Muscle layer of colon (tissue), 2 donors: ENCODE data around the gene ALK.

Experiments
- H3K27ac ChIP-seq: one replicate; pipeline ENCODE4 v1.7.0; 2013; ENCODE audit warnings: low read depth, mild to moderate bottlenecking, low read length, moderate library complexity
- H3K27me3 ChIP-seq, 2 donors: one replicate each; pipeline ENCODE4 v1.7.0; 2013; ENCODE audit warnings: low read length in 2 of 2, mild to moderate bottlenecking in 2 of 2; ENCODE audit not compliant: insufficient read depth in 2 of 2, control insufficient read depth in 1 of 2
- H3K36me3 ChIP-seq: one replicate; pipeline ENCODE4 v1.7.0; 2013; ENCODE audit warnings: mild to moderate bottlenecking, low read length; ENCODE audit not compliant: insufficient read depth
- H3K4me1 ChIP-seq: one replicate; pipeline ENCODE4 v1.7.0; 2013; ENCODE audit warnings: mild to moderate bottlenecking, low read length; ENCODE audit not compliant: insufficient read depth
- H3K4me3 ChIP-seq, 2 donors: one replicate each; pipeline ENCODE4 v1.7.0; 2013; ENCODE audit warnings: low read length in 2 of 2, low read depth in 1 of 2, mild to moderate bottlenecking in 1 of 2, moderate library complexity in 1 of 2
- H3K9ac ChIP-seq: one replicate; pipeline ENCODE4 v1.7.0; 2013; ENCODE audit warnings: low read length
- H3K9me3 ChIP-seq: one replicate; pipeline ENCODE4 v1.7.0; 2013; ENCODE audit warnings: mild to moderate bottlenecking, low read length
- donor health status: abdominal sarcoma.
- donor health status: Adenocarcinoma of cecum.

The ALK gene

DNA sequence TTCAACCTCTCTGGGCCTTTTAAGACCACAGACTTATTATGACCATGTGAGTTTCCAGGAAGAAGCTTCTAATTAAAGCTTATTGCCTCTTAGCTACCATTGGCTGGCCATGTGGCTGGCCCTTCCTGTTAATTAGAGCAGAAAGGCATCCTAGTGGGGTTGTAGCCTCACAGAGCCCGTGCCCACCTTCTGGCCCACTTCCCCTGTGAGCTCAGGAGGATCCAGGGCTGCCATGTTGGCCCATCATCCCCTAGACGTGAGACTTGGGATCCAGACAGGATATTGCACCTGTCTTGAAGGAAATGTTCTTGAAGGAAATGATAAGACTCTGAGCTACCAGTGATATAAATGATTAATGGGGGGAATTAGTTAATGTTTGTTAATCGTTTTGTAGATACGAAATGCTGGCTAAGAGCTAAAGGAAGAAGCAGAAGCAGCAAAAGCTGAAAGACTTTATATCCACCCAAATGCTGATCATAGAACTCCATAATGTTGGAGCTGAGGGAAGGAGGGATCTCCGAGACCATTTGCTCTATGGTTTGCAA, 550.7 kb downstream of the ALK start:
- no peak overlapping the region for H3K4me3 ChIP-seq
- no peak overlapping the region for H3K9ac ChIP-seq
- H3K27me3 ChIP-seq, result no peaks in the 10 kb centered on the region
- no peak overlapping the region for H3K27ac ChIP-seq
- no peaks in the 10 kb centered on the region for H3K4me1 ChIP-seq
- no peaks in the 10 kb centered on the region for H3K9me3 ChIP-seq
- no peaks in the 10 kb centered on the region for H3K36me3 ChIP-seq

DNA sequence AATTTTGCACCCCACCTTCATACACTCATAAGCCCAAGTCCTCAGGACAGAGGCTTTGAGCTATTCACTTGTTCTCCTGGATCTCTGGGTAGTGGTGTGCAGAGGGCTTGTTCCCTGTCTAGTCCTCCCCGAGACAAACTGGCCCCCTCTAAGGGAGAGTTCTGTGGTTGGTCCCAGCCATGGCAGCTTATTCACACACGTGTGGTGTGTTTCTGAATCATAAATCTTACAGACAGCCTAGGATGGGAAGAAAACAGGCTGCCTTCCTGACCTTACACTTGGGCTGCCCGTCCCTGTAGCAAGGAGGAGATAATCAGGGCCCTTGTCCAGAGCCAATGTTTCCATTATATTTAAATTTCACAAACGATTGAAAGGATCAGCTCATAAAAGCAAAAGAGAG, 551.2 kb downstream of the ALK start:
- H3K36me3 ChIP-seq, result no peaks in the 10 kb centered on the region
- H3K9me3 ChIP-seq, result no peaks in the 10 kb centered on the region
- no peak overlapping the region for H3K27ac ChIP-seq
- no peaks in the 10 kb centered on the region for H3K27me3 ChIP-seq
- H3K4me1 ChIP-seq, result no peaks in the 10 kb centered on the region
- H3K9ac ChIP-seq, result no peak overlapping the region
- no peak overlapping the region for H3K4me3 ChIP-seq

DNA sequence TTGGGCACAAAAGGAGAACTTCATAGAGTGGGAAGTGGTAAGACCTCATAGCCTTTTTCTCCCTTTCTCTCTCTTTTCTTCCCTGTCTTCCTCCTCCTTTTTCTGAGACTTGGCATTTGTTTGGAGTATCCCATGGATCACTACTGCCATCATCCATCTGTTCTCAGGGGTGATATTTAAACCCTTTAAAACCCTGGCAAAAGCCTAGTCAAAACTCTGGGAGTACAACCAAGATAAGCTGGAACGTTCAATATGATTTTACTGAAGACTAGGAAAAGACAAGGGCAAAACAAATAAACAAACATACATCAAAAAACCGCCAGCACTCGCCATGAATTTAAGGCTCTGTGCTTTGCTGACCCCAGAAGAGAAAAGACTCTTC, 552.7 kb downstream of the ALK start:
- Histone ChIP-seq H3K4me1 (no peaks in the 10 kb centered on the region), H3K4me3 (no peak overlapping the region), H3K36me3 (no peaks in the 10 kb centered on the region), H3K9ac (no peak overlapping the region), H3K9me3 (no peaks in the 10 kb centered on the region), H3K27ac (no peak overlapping the region), H3K27me3 (no peaks in the 10 kb centered on the region)

DNA sequence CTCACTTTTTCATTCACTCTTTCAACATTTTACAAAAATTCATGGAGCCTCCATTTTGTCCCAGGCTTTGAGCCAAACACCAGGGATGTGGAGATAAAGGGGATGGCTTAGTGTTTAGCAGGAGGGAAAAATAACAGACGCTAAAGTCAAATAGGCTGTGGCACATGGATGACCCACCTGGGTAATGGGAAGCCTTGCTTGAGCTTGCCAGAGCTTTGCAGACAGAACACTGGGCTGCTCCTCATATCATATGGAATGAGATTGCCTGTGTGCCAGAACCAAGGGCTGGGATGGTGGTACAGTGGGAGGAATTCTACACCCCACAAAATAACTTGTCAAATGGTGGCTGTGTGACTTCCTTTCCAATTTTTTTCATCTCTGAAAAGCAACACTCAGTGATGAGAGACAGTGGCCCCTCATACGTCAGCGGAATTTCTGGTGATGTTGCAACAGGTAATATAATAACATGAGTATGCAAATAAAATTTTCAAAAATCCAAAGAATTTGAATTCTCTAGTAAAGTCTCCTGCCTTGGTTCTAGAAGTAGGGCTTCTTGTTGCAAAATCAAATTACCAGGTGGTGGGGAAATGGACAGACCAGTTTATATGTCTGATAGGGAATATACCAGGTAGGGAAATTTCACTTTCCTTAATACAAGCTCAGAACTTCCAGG, 553.3 kb downstream of the ALK start:
- no peaks in the 10 kb centered on the region for H3K4me1 ChIP-seq
- H3K9ac ChIP-seq, result no peak overlapping the region
- no peaks in the 10 kb centered on the region for H3K9me3 ChIP-seq
- no peak overlapping the region for H3K4me3 ChIP-seq
- H3K36me3 ChIP-seq, result no peaks in the 10 kb centered on the region
- H3K27me3 ChIP-seq, result no peaks in the 10 kb centered on the region
- H3K27ac ChIP-seq, result no peak overlapping the region

DNA sequence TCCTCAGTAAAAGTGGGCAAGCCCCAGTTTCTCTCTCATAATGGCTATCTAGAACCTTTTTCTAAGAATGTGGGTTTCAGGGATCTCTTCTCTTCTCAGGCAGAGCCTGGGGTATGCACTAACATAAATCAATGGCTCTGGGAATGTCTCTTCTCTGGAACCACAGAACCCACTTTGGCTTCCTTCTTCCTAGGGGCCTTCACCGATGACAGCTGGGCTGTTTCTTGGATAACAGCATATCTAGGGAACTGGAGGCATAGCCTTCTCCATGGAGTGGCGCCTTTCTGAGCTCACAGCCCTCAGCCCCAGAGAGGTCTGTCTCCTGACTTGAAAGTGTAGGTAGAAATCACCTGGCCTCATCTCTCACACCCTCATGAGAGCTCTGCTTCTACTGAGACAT, 558.3 kb downstream of the ALK start:
- Histone ChIP-seq H3K36me3 (no peaks in the 10 kb centered on the region), H3K9me3 (no peaks in the 10 kb centered on the region), H3K4me1 (no peaks in the 10 kb centered on the region), H3K27me3 (no peaks in the 10 kb centered on the region), H3K4me3 (no peak overlapping the region), H3K27ac (no peak overlapping the region), H3K9ac (no peak overlapping the region)

DNA sequence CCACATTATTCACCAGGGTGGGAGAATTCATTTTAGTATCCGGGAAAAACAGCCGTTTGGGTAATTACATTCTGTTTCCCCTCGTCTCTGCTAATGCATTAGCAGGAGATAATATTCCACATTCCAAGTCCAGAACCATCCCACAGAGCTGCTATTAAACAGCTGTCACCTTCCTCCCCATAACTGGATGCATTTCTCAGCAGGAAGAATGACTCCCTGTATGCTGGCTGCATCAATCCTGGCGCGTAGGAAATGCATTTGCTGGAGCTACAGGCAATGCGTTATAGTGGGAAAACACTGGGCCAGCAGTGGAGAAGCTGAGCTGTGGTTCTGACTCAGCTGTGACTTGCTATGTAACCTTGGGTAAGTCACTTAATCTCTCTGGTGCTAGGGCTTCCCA, 560.2 kb downstream of the ALK start:
- H3K36me3 ChIP-seq, result no peaks in the 10 kb centered on the region
- no peak overlapping the region for H3K27ac ChIP-seq
- H3K9me3 ChIP-seq, result no peaks in the 10 kb centered on the region
- H3K4me3 ChIP-seq, result no peak overlapping the region
- H3K27me3 ChIP-seq, result no peaks in the 10 kb centered on the region
- no peak overlapping the region for H3K9ac ChIP-seq
- H3K4me1 ChIP-seq, result no peaks in the 10 kb centered on the region

DNA sequence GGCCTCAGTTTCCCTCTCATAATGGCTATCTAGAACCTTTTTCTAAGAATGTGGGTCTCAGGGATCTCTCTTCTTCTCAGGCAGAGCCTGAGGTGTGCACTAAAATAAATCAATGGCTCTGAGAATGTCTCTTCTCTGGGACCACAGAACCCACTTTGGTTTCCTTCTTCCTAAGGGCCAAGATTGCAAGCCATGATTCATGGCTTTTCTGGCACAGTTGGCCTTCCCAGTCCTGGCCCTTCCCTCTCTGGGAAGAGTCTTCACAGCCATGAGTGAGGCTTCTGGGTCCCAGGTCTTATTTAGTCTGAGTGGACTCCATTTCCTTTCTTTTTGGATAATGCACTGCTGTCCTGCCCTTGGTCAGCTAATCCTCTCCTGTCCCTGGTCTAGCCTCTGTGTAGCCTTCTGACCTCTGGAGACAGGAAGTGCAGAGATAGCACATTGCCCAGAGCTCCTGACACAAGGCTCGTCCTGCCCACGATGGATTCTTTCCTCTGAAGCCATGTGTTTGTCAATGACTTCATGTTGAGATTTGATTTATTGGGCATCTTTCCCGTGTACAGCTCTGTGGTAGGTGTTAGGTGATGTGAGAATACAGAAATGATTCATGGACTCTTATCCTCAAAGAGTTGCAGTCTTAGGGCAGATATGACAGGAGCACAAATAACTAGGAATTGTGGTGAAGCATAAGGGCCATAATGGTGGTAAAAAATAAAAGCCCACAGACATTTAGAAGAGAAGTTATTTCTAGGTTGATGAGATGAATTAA, 561.2 kb downstream of the ALK start:
- no peak overlapping the region for H3K9ac ChIP-seq
- no peak overlapping the region for H3K4me3 ChIP-seq
- H3K27ac ChIP-seq, result no peak overlapping the region
- no peaks in the 10 kb centered on the region for H3K27me3 ChIP-seq
- H3K36me3 ChIP-seq, result no peaks in the 10 kb centered on the region
- H3K4me1 ChIP-seq, result no peaks in the 10 kb centered on the region
- H3K9me3 ChIP-seq, result no peaks in the 10 kb centered on the region

DNA sequence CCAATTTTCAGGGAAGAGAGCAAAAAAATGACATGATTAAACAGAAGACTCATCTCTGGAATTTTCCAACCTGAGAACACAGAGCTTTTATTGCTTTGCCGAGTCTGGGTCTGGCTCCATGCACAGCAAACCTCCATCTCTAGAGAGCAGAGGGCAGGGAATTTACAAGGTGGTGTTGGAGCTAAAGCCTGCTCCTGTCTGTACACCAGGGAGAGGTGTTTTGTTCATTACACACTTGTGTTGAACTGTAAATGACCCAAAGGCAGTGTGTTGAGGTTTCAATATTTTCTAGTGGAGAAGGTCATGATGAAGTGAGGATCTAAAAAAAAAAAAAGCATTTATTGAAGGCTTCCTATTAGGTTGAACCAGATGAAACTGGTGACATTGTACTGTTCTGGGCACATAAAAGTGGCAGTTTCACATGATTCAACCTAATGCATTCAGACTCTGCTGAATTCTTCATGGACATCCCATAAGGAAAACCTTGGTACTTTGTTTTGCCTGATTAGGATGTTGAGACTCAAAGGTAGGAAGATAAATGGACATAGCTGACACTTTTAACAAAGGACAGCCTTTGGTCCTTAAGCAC, 567.9 kb downstream of the ALK start:
- H3K4me1 ChIP-seq, result no peaks in the 10 kb centered on the region
- no peaks in the 10 kb centered on the region for H3K36me3 ChIP-seq
- no peaks in the 10 kb centered on the region for H3K27me3 ChIP-seq
- no peaks in the 10 kb centered on the region for H3K9me3 ChIP-seq
- H3K9ac ChIP-seq, result no peak overlapping the region
- H3K4me3 ChIP-seq, result no peak overlapping the region
- no peak overlapping the region for H3K27ac ChIP-seq

DNA sequence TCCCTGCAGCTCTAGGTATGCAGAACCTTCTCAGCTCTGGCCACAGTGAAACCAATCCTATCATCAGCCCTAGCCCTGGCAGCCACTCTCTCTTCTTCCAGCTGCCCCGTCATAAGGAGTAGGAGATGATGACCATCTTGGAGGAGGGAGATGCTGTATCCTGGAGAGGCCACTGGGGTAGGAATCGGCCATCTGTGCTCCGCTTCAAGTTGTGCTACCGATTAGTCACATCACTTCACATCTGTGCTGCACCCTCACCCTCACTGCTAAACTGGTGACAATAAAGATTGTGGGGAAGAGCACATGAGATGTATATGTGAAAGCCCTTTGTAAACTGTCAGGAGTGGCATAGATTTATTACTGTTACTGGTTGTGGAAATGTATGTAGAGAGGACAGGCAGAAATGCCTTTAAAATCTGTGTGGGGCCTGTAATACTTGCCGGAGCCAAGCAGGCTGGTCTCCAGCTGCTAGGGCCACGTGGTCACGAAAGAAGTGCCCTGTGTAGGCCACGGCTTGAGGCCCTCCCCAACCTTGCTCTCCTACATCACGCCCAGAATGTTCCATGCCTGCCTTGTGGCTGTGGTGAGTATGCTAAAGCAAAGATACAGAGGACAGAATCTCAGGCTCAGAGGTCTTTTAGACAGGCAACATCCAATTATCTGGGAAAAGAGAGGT, 569.3 kb downstream of the ALK start:
- no peaks in the 10 kb centered on the region for H3K9me3 ChIP-seq
- no peaks in the 10 kb centered on the region for H3K27me3 ChIP-seq
- H3K4me1 ChIP-seq, result no peaks in the 10 kb centered on the region
- H3K27ac ChIP-seq, result no peak overlapping the region
- H3K4me3 ChIP-seq, result no peak overlapping the region
- H3K36me3 ChIP-seq, result no peaks in the 10 kb centered on the region
- H3K9ac ChIP-seq, result no peak overlapping the region

DNA sequence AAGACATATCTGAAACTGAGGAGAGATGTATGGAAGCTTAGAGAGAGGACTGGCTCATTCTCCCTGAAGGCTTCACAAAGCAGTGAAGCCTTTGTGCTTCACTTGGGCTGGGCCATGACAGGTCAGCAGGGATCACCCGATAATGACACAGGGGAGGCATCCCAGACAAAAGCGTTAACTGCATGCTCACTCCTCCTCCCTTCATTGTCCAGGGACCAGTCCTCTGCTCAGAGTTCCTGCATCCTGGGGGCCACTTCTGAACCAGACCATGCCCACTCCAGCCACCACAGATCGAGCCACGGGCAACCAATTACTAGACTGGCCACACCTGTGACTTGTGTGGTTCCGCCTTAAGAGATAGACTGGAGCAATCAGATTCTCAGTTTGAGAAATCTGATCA, 570.1 kb downstream of the ALK start:
- H3K9ac ChIP-seq, result no peak overlapping the region
- H3K27ac ChIP-seq, result no peak overlapping the region
- H3K4me3 ChIP-seq, result no peak overlapping the region
- H3K27me3 ChIP-seq, result no peaks in the 10 kb centered on the region
- H3K9me3 ChIP-seq, result no peaks in the 10 kb centered on the region
- no peaks in the 10 kb centered on the region for H3K36me3 ChIP-seq
- H3K4me1 ChIP-seq, result no peaks in the 10 kb centered on the region

DNA sequence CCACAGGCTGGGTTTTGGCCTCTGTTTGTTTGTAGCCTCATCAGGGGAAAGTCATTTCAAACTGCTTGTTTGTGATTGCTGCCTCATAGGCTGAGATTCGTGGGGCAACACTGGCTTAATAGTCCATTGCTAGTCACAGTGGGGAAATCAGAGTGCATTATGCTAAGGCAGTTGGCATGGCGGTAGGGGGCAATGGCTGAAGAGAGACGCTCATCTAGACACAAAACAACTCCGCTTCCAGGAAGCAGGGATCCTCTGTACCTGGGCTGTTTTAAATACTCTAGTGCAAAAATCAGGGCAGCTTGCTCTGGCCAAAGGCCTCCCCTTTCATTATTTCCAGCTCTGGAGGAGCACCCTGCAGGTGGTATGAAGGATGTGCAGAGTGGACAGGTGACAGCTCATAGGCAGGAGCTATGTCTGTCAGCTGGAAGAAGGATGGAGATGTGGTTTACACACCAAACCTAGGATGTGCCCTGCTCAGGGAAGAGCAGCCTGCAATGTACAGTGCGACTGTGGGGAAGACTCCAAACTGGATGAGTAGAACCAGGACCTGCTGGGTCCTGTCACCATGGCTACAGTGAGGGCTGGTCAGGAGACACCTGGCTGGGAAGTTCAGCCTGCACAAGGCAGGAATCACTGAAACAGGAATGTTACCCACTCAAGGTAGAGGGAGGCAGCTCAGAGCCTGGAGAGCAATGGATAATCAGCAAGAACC, 571.9 kb downstream of the ALK start:
- Histone ChIP-seq H3K36me3 (no peaks in the 10 kb centered on the region), H3K9me3 (no peaks in the 10 kb centered on the region), H3K27ac (no peak overlapping the region), H3K4me3 (no peak overlapping the region), H3K9ac (no peak overlapping the region), H3K27me3 (no peaks in the 10 kb centered on the region), H3K4me1 (no peaks in the 10 kb centered on the region)
